GM12878 (cell line): ENCODE measurements around the gene STK35. TPM values are rescaled to one million over a fixed set of nuclear protein-coding genes. Genes with fewer than 3 reads are reported as not detected.

Experiments
- ATAC-seq: fragments of 200-7000 bp; cut with Tn5 transposase; 3 replicates; pipeline ENCODE4 v1.9.1; 2020; ENCODE audit warnings: mild to moderate bottlenecking, moderate library complexity
- BruUV-seq: library from RNA; stranded (reverse); fragments of 400-500 nt; replicated peaks from 2 replicates; lab custom pipeline; 2021; lab: Mats Ljungman, UMichigan
- CTCF ChIA-PET: fragments of 300-600 bp; sonication (Branson Sonifier 250); formaldehyde crosslinking; extraction: SDS; loops from one replicate; lab custom pipeline; 2021; ENCODE audit warnings: inconsistent platforms; lab: Yijun Ruan, JAX
- POLR2A ChIA-PET: fragments of 350-600 bp; formaldehyde crosslinking; extraction: SDS; loops from one replicate; lab custom pipeline; 2021; ENCODE audit warnings: inconsistent platforms; lab: Charles Lee
- RAD21 ChIA-PET: fragments of 300-600 bp; sonication (Branson Sonifier 250); formaldehyde crosslinking; loops from one replicate; lab custom pipeline; 2023; ENCODE audit warnings: antibody characterized with exemption; ENCODE audit not compliant: unreplicated experiment; lab: Charles Lee
- SMC1A ChIA-PET: fragments of 300-600 bp; sonication (Branson Sonifier 250); formaldehyde crosslinking; loops from one replicate; lab custom pipeline; 2023; ENCODE audit not compliant: unreplicated experiment, uncharacterized antibody; lab: Charles Lee
- DNase-seq: peaks from one replicate; pipeline ENCODE4 v3.0.0-alpha.2; 2011; ENCODE audit warnings: low read depth, low spot score
- FAIRE-seq: peaks from 3 replicates; lab custom pipeline; 2011; peaks lifted over from hg19 to GRCh38; lab: Jason Lieb, UNC
- H2AFZ ChIP-seq: 2 replicates; pipeline ENCODE4 v1.6.0; 2011; ENCODE audit warnings: low read depth, low read length, control low read depth; ENCODE audit not compliant: control insufficient read depth
- H3K27ac ChIP-seq: 2 replicates; pipeline ENCODE4 v1.5.1; 2011; ENCODE audit warnings: control low read depth; ENCODE audit not compliant: control insufficient read depth, insufficient read depth
- H3K27me3 ChIP-seq, 2 experiments: replicated peaks in 1 of 2; 2 replicates each; pipeline versions ENCODE4 v1.6.0 to v1.6.1; 2011; ENCODE audit warnings: low read length in 1 of 2; ENCODE audit not compliant: control insufficient read depth in 2 of 2, insufficient read depth in 2 of 2
- H3K36me3 ChIP-seq, 2 experiments: 2 replicates each; pipeline ENCODE4 v1.5.1; 2011; ENCODE audit warnings: low read length in 1 of 2; ENCODE audit not compliant: control insufficient read depth in 2 of 2, insufficient read depth in 2 of 2
- H3K4me1 ChIP-seq: 2 replicates; pipeline ENCODE4 v1.6.1; 2011; ENCODE audit warnings: mild to moderate bottlenecking, low read length, moderate library complexity, mixed read lengths; ENCODE audit not compliant: control insufficient read depth, insufficient read depth
- H3K4me2 ChIP-seq: 2 replicates; pipeline ENCODE4 v1.6.0; 2011; ENCODE audit warnings: control low read depth; ENCODE audit not compliant: control insufficient read depth, insufficient read depth
- H3K4me3 ChIP-seq: fragments of 200-600 bp; sonication (generic); 2 replicates; pipeline ENCODE4 v1.5.1; 2016
- H3K79me2 ChIP-seq: 2 replicates; pipeline ENCODE4 v1.6.0; 2011; ENCODE audit warnings: low read length; ENCODE audit not compliant: control insufficient read depth, insufficient read depth
- H3K9ac ChIP-seq: 2 replicates; pipeline ENCODE4 v1.8.0; 2011; ENCODE audit warnings: low read length, control low read depth, mixed read lengths; ENCODE audit not compliant: control insufficient read depth, insufficient read depth
- H3K9me3 ChIP-seq: replicated peaks from 3 replicates; pipeline ENCODE4 v1.5.1; 2011; ENCODE audit warnings: mild to moderate bottlenecking, low read length; ENCODE audit not compliant: control insufficient read depth, insufficient read depth
- H4K20me1 ChIP-seq: 2 replicates; pipeline ENCODE4 v1.6.0; 2011; ENCODE audit not compliant: control insufficient read depth, insufficient read depth
- BACH1 ChIP-seq: fragments of 450-650 bp; IDR thresholded peaks from 2 replicates; pipeline ENCODE4 v1.6.1; 2017; ENCODE audit warnings: mild to moderate bottlenecking, borderline replicate concordance
- BRCA1 ChIP-seq: IDR thresholded peaks from 2 replicates; pipeline ENCODE4 v1.6.1; 2011; ENCODE audit warnings: low read depth, low read length, improper control_type of control experiment
- CREB1 ChIP-seq: IDR thresholded peaks from 2 replicates; pipeline ENCODE4 v1.6.1; 2012; ENCODE audit warnings: low read depth, mild to moderate bottlenecking, inconsistent platforms
- EED ChIP-seq: sonication (generic); IDR thresholded peaks from 2 replicates; pipeline ENCODE4 v1.6.1; 2016; ENCODE audit warnings: antibody characterized with exemption, low read depth
- HDAC2 ChIP-seq: fragments of 200-600 bp; sonication (generic); IDR thresholded peaks from 2 replicates; pipeline ENCODE4 v1.6.1; 2017
- HDAC6 ChIP-seq: fragments of 200-600 bp; sonication (generic); IDR thresholded peaks from one replicate; pipeline ENCODE4 v1.8.0; 2017; ENCODE audit warnings: antibody characterized with exemption; ENCODE audit not compliant: unreplicated experiment
- HSF1 ChIP-seq: fragments of 150-350 bp; IDR thresholded peaks from 2 replicates; pipeline ENCODE4 v1.6.1; 2014; ENCODE audit warnings: mild to moderate bottlenecking, low read depth, low read length
- MEF2B ChIP-seq: fragments of 450-650 bp; IDR thresholded peaks from 2 replicates; pipeline ENCODE4 v1.6.1; 2018; ENCODE audit warnings: mild to moderate bottlenecking, moderate library complexity; ENCODE audit not compliant: partially characterized antibody, poor library complexity, severe bottlenecking
- NFYA ChIP-seq: IDR thresholded peaks from 2 replicates; pipeline ENCODE4 v1.6.1; 2011; ENCODE audit warnings: low read depth, mild to moderate bottlenecking, low read length, improper control_type of control experiment, borderline replicate concordance
- POLR2A ChIP-seq: IDR thresholded peaks from 2 replicates; pipeline ENCODE4 v1.6.1; 2011; ENCODE audit warnings: low read depth, mild to moderate bottlenecking, low read length
- RCOR1 ChIP-seq: conservative IDR thresholded peaks from 2 replicates; pipeline ENCODE4 v1.6.1; 2012; ENCODE audit warnings: low read depth, low read length, improper control_type of control experiment
- SMAD1 ChIP-seq: fragments of 450-650 bp; IDR thresholded peaks from 2 replicates; pipeline ENCODE4 v1.6.1; 2018; ENCODE audit warnings: mild to moderate bottlenecking, low read depth; ENCODE audit not compliant: partially characterized antibody
- SMARCA5 ChIP-seq: fragments of 450-650 bp; IDR thresholded peaks from 2 replicates; pipeline ENCODE4 v1.6.1; 2017; ENCODE audit warnings: mild to moderate bottlenecking
- STAT1 ChIP-seq: fragments of 450-650 bp; conservative IDR thresholded peaks from 2 replicates; pipeline ENCODE4 v1.6.1; 2014; ENCODE audit warnings: antibody characterized with exemption, mild to moderate bottlenecking
- TARDBP ChIP-seq: IDR thresholded peaks from 2 replicates; pipeline ENCODE4 v1.6.1; 2016; ENCODE audit warnings: borderline replicate concordance
- ZNF217 ChIP-seq: fragments of 450-650 bp; IDR thresholded peaks from 2 replicates; pipeline ENCODE4 v1.6.1; 2017; ENCODE audit warnings: antibody characterized with exemption, mild to moderate bottlenecking
- ZNF384 ChIP-seq: IDR thresholded peaks from 2 replicates; pipeline ENCODE4 v1.6.1; 2012; ENCODE audit warnings: low read depth, mild to moderate bottlenecking, low read length, improper control_type of control experiment, borderline replicate concordance
- WGBS: methylation state at CpG from one replicate; pipeline ENCODE4 v1.1.6; 2016; ENCODE audit warnings: low lambda C conversion rate; ENCODE audit not compliant: insufficient replicate concordance, insufficient coverage; ENCODE audit errors: missing lambda C conversion rate; 5-methylcytosine and 5-hydroxymethylcytosine counted together
- in situ Hi-C: fragments of 300-500 bp; cut with MboI; formaldehyde crosslinking; loops from 9 replicates; pipeline ENCODE4 v1.14.3; 2018; ENCODE audit warnings: mixed read lengths
- intact Hi-C: fragments of 100-400 bp; cut with micrococcal nuclease; formaldehyde crosslinking; loops from one replicate; pipeline ENCODE4 v1.14.2; 2022; ENCODE audit not compliant: unreplicated experiment
- polyA plus RNA-seq, 11 experiments: library from polyadenylated mRNA; depleted of rRNA in 4 of 11; unstranded in 6 of 11; stranded (reverse) in 5 of 11; fragments of >200 nt; fragmentation: Nextera tagmentation in 4 of 11; fragmentation: Illumina TruSeq in 1 of 11; extraction: Ambion mirVana in 4 of 11; extraction: Trizol in 1 of 11; gene quantifications; 1 replicate in 1 of 11; 2 replicates in 10 of 11; pipeline versions ENCODE4 v1.2.1 to v1.2.3, GENCODE V29; 2011 to 2016; ENCODE audit warnings: inconsistent platforms in 2 of 11, missing spikeins in 2 of 11, low read depth in 1 of 11
- total RNA-seq, 4 experiments: library from RNA; depleted of rRNA in 3 of 4; stranded (reverse); fragments of >200 nt in 3 of 4; fragmentation: Illumina TruSeq in 1 of 4; extraction: Trizol in 1 of 4; gene quantifications; 2 replicates each; pipeline versions ENCODE4 v1.2.1 to v1.2.3, GENCODE V29; 2013 to 2021
- TF ChIP-seq, protein P1 (sequence below): fragments of 450-650 bp; IDR thresholded peaks from 2 replicates; pipeline ENCODE4 v1.6.1; 2017; ENCODE audit warnings: borderline replicate concordance
- TF ChIP-seq, protein P2 (sequence below): fragments of 450-650 bp; IDR thresholded peaks from 2 replicates; pipeline ENCODE4 v1.6.1; 2014; ENCODE audit warnings: mild to moderate bottlenecking

STK35 gene
- total and polyA plus RNA-seq, 10 of the 15 experiments (the other 5 are each of a cell fraction or from before 2014, with no cell fraction given): 2.9 to 19.4 (median 9.6) TPM

DNA sequence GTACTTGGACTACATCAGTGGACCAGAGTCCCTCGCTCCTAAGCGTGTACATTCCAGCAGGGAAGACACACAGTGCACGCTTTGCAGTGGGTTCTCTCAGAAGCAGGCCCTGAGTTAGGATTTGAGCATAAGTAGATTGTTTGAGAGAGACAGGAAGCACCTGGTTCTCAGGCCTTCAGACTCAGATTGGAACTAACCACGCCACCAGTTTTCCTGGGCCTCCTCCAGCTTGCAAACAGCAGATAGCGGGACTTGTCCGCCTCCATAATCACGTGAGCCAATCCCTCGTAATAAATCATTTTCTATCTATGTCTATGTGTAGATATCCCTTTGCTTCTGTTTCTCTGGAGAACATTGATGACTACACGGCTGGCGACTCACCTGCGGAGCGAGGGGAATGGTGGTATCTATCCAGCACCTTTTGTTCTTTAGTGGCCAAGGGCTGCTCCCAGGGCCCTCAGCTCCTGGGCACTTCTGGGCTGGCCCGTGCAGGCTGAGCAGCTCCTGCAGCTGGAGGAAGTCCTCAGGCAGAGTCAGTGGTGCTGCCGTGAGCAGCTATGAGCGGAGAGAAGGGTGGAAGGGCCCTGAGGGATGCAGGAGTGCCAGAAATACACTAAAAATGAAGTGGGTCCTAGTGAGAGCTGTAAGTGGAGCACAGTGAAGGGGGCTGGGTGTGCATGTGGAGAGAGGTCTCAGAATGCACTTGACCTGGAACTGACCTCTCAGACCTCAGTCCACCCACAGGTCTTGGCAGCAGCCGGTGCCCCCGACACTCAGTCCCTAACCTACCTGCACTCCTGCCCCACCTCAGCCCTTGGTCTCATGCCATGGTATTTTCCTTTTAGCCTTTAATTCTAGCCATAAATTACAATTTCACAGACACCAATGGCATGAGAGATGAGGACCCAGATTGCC lies 76.9 kb downstream of the STK35 start:
- ChIA-PET POLR2A (no interaction called here), CTCF (interaction anchor here (1.8 kb wide), 1 partner anchor 85 kb away, joined by 4 read pairs; no protein-coding TSS in a partner anchor), RAD21 (interaction anchor here (0.5 kb wide), 1 partner anchor 168 kb away, joined by 3 read pairs; no protein-coding TSS in a partner anchor), SMC1A (interaction anchor here (1.6 kb wide), 1 partner anchor 123 kb away, joined by 3 read pairs; no protein-coding TSS in a partner anchor)
- no peak overlapping the region for H3K4me3 ChIP-seq
- no peak for TF ChIP-seq HSF1
- no peak for TF ChIP-seq BACH1
- TF ChIP-seq RCOR1: no peak
- TF ChIP-seq SMARCA5: no peak
- TF ChIP-seq STAT1: no peak
- no peak for TF ChIP-seq CREB1
- no peak for TF ChIP-seq HDAC6
- no peak for TF ChIP-seq BRCA1
- TF ChIP-seq ZNF384: no peak
- no peak for TF ChIP-seq TARDBP
- TF ChIP-seq EED: no peak
- TF ChIP-seq HDAC2: no peak
- TF ChIP-seq POLR2A: no peak
- TF ChIP-seq, protein P1, sequence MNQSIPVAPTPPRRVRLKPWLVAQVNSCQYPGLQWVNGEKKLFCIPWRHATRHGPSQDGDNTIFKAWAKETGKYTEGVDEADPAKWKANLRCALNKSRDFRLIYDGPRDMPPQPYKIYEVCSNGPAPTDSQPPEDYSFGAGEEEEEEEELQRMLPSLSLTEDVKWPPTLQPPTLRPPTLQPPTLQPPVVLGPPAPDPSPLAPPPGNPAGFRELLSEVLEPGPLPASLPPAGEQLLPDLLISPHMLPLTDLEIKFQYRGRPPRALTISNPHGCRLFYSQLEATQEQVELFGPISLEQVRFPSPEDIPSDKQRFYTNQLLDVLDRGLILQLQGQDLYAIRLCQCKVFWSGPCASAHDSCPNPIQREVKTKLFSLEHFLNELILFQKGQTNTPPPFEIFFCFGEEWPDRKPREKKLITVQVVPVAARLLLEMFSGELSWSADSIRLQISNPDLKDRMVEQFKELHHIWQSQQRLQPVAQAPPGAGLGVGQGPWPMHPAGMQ: no peak
- TF ChIP-seq SMAD1: no peak
- no peak for TF ChIP-seq MEF2B
- no peak for TF ChIP-seq ZNF217
- TF ChIP-seq, protein P2, sequence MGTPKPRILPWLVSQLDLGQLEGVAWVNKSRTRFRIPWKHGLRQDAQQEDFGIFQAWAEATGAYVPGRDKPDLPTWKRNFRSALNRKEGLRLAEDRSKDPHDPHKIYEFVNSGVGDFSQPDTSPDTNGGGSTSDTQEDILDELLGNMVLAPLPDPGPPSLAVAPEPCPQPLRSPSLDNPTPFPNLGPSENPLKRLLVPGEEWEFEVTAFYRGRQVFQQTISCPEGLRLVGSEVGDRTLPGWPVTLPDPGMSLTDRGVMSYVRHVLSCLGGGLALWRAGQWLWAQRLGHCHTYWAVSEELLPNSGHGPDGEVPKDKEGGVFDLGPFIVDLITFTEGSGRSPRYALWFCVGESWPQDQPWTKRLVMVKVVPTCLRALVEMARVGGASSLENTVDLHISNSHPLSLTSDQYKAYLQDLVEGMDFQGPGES: no peak
- TF ChIP-seq NFYA: no peak
- H3K27ac ChIP-seq: no peak overlapping the region
- H2AFZ ChIP-seq: no peak overlapping the region
- ATAC-seq (no peak), DNase-seq (no peak), FAIRE-seq (no peak)
- in situ Hi-C loops: no loop called here
- H4K20me1 ChIP-seq: no peaks in the 10 kb centered on the region
- no peaks in the 10 kb centered on the region for H3K4me1 ChIP-seq
- no peaks in the 10 kb centered on the region for H3K9me3 ChIP-seq
- no peak overlapping the region for H3K9ac ChIP-seq
- intact Hi-C loops: no loop called here
- H3K27me3 ChIP-seq: no peaks in the 10 kb centered on the region
- BruUV-seq: no TSS peak
- H3K4me2 ChIP-seq: no peak overlapping the region
- no peaks in the 10 kb centered on the region for H3K36me3 ChIP-seq
- H3K79me2 ChIP-seq: no peaks in the 10 kb centered on the region
- WGBS: 33% methylated on average over 17 of the region's 17 CpGs
